Measurements from ENCODE around the gene ZDHHC19. TPM values are rescaled to one million over a fixed set of nuclear protein-coding genes. Genes with fewer than 3 reads are reported as not detected.

The ZDHHC19 gene
- total and polyA plus RNA-seq, 3 experiments from 2014 or later, result not detected

GRCh38 chr3:196232154-196232881 is 21.1 kb upstream of the ZDHHC19 start:
- peaks cover 0 to 13% (median 0%) of the 10 kb centered on the region in 3 donors for H3K36me3 Mint-ChIP-seq
- ChIA-PET CTCF (no interaction called here), POLR2A (interaction anchor here (0.6 kb wide), 1 partner anchor 81 kb away, joined by 4 read pairs; no protein-coding TSS in a partner anchor)
- H3K4me3 Mint-ChIP-seq, result no peak overlapping the region
- H3K27ac Mint-ChIP-seq, result peak overlapping the region in 1 of 8 donors; percentile 67
- no peak overlapping the region for H3K4me3 ChIP-seq (ENCODE audit: low read length)
- no peaks in the 10 kb centered on the region for H3K9me3 ChIP-seq (ENCODE audit: low read length)
- no peak overlapping the region for H3K27ac ChIP-seq (ENCODE audit: low read depth, low read length)
- DNase-seq, result no peak
- H3K27me3 Mint-ChIP-seq, result no peaks in the 10 kb centered on the region
- no peaks in the 10 kb centered on the region for H3K9me3 Mint-ChIP-seq
- H3K4me1 ChIP-seq (ENCODE audit: insufficient read depth, low read length), result no peaks in the 10 kb centered on the region
- peaks cover 3 to 10% (median 4%) of the 10 kb centered on the region in 3 donors for H3K4me1 Mint-ChIP-seq
- H3K27me3 ChIP-seq (ENCODE audit: insufficient read depth, low read length, poor library complexity, severe bottlenecking), result no peaks in the 10 kb centered on the region
- H3K36me3 ChIP-seq (ENCODE audit: insufficient read depth, low read length), result peaks cover 6% of the 10 kb centered on the region

DNA sequence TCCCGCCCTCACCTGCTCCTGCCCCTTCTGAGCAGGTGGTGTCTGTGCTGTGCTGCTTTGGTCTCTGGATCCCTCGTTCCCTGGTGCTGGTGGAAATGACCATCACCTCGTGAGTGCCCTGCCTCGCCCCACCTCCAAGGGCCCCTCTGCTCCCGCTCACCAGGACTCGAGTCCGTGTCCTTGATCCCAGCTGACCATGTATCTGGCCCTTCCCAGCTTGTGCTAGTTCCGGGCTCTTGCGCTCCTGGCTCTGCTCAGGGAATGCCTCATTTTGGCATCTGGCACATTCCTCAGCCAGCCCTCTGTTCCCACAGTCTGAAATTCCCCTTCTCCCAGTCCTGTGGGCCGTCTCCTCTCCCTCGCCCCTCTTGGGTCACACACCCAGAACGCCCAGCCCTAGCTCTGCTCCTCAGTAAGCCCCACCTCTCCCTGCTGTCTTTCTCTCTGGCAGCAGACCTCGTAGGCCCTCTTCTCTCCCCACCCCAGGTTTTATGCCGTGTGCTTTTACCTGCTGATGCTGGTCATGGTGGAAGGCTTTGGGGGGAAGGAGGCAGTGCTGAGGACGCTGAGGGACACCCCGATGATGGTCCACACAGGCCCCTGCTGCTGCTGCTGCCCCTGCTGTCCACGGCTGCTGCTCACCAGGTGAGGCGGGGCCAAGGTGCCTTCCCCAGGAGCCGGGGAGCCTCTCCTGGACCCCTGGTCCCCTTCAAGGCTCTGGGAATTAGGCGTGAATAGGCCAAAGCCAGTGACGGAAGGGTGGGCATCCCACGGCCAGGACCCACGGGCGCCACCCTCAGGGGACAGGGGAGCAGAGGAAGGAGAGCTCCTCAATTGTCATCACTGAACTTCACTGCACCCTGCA is 16.7 kb upstream of the ZDHHC19 start:
- no peak overlapping the region for H3K27ac Mint-ChIP-seq
- Histone ChIP-seq H3K27me3 (ENCODE audit: insufficient read depth, low read length, poor library complexity, severe bottlenecking) (no peaks in the 10 kb centered on the region), H3K9me3 (ENCODE audit: low read length) (no peaks in the 10 kb centered on the region), H3K4me3 (ENCODE audit: low read length) (no peak overlapping the region), H3K36me3 (ENCODE audit: insufficient read depth, low read length) (no peaks in the 10 kb centered on the region), H3K4me1 (ENCODE audit: insufficient read depth, low read length) (no peaks in the 10 kb centered on the region), H3K27ac (ENCODE audit: low read depth, low read length) (no peak overlapping the region)
- H3K9me3 Mint-ChIP-seq, result no peaks in the 10 kb centered on the region
- ChIA-PET CTCF (interaction anchor here (1.2 kb wide), 1 partner anchor 155 kb away, joined by 6 read pairs; no protein-coding TSS in a partner anchor), POLR2A (interaction anchor here (0.5 kb wide), 1 partner anchor 40 kb away, joined by 3 read pairs; no protein-coding TSS in a partner anchor)
- DNase-seq, result no peak
- H3K36me3 Mint-ChIP-seq, result no peaks in the 10 kb centered on the region
- H3K4me1 Mint-ChIP-seq, result no peaks in the 10 kb centered on the region
- no peak overlapping the region for H3K4me3 Mint-ChIP-seq
- peaks cover 5 to 10% of the 10 kb centered on the region in 2 donors for H3K27me3 Mint-ChIP-seq

- no peaks in the 10 kb centered on the region for H3K27me3 ChIP-seq (ENCODE audit: insufficient read depth, low read length, poor library complexity, severe bottlenecking)
- Mint-ChIP-seq H3K27me3 (peaks cover 7 to 11% of the 10 kb centered on the region in 2 donors), H3K4me3 (no peak overlapping the region), H3K36me3 (no peaks in the 10 kb centered on the region), H3K4me1 (no peaks in the 10 kb centered on the region), H3K9me3 (no peaks in the 10 kb centered on the region), H3K27ac (no peak overlapping the region)
- DNase-seq, result no peak
- ChIA-PET CTCF (interaction anchor here (1.2 kb wide), 1 partner anchor 154 kb away, joined by 6 read pairs; no protein-coding TSS in a partner anchor), POLR2A (interaction anchor here (0.6 kb wide), 1 partner anchor 45 kb away, joined by 12 read pairs; no protein-coding TSS in a partner anchor)
- H3K4me1 ChIP-seq (ENCODE audit: insufficient read depth, low read length), result no peaks in the 10 kb centered on the region
- H3K4me3 ChIP-seq (ENCODE audit: low read length), result no peak overlapping the region
- no peak overlapping the region for H3K27ac ChIP-seq (ENCODE audit: low read depth, low read length)
- H3K9me3 ChIP-seq (ENCODE audit: low read length), result no peaks in the 10 kb centered on the region
- H3K36me3 ChIP-seq (ENCODE audit: insufficient read depth, low read length), result no peaks in the 10 kb centered on the region
These were observed 15.9 kb upstream of the ZDHHC19 start for GRCh38 chr3:196227121-196227561.

- Histone ChIP-seq H3K36me3 (ENCODE audit: insufficient read depth, low read length) (no peaks in the 10 kb centered on the region), H3K27me3 (ENCODE audit: insufficient read depth, low read length, poor library complexity, severe bottlenecking) (no peaks in the 10 kb centered on the region), H3K4me3 (ENCODE audit: low read length) (no peak overlapping the region), H3K9me3 (ENCODE audit: low read length) (no peaks in the 10 kb centered on the region), H3K4me1 (ENCODE audit: insufficient read depth, low read length) (no peaks in the 10 kb centered on the region), H3K27ac (ENCODE audit: low read depth, low read length) (no peak overlapping the region)
- DNase-seq, result no peak
- Mint-ChIP-seq H3K4me1 (no peaks in the 10 kb centered on the region), H3K36me3 (no peaks in the 10 kb centered on the region), H3K27me3 (peaks cover 7 to 11% of the 10 kb centered on the region in 2 donors), H3K9me3 (no peaks in the 10 kb centered on the region), H3K27ac (no peak overlapping the region), H3K4me3 (no peak overlapping the region)
- ChIA-PET CTCF (no interaction called here), POLR2A (no interaction called here)
These were observed 14.7 kb upstream of the ZDHHC19 start for GRCh38 chr3:196225763-196226364.

- ChIA-PET CTCF (no interaction called here), POLR2A (no interaction called here)
- peaks cover 0 to 2% (median 0%) of the 10 kb centered on the region in 3 donors for H3K4me1 Mint-ChIP-seq
- H3K4me3 Mint-ChIP-seq, result no peak overlapping the region
- no peaks in the 10 kb centered on the region for H3K27me3 ChIP-seq (ENCODE audit: insufficient read depth, low read length, poor library complexity, severe bottlenecking)
- no peak overlapping the region for H3K27ac Mint-ChIP-seq
- no peaks in the 10 kb centered on the region for H3K9me3 ChIP-seq (ENCODE audit: low read length)
- H3K4me1 ChIP-seq (ENCODE audit: insufficient read depth, low read length), result no peaks in the 10 kb centered on the region
- peaks cover 7 to 11% of the 10 kb centered on the region in 2 donors for H3K27me3 Mint-ChIP-seq
- H3K4me3 ChIP-seq (ENCODE audit: low read length), result no peak overlapping the region
- no peaks in the 10 kb centered on the region for H3K36me3 ChIP-seq (ENCODE audit: insufficient read depth, low read length)
- H3K9me3 Mint-ChIP-seq, result no peaks in the 10 kb centered on the region
- H3K27ac ChIP-seq (ENCODE audit: low read depth, low read length), result no peak overlapping the region
- no peak for DNase-seq
- no peaks in the 10 kb centered on the region for H3K36me3 Mint-ChIP-seq
These were observed 13.9 kb upstream of the ZDHHC19 start for GRCh38 chr3:196225086-196225485.

DNA sequence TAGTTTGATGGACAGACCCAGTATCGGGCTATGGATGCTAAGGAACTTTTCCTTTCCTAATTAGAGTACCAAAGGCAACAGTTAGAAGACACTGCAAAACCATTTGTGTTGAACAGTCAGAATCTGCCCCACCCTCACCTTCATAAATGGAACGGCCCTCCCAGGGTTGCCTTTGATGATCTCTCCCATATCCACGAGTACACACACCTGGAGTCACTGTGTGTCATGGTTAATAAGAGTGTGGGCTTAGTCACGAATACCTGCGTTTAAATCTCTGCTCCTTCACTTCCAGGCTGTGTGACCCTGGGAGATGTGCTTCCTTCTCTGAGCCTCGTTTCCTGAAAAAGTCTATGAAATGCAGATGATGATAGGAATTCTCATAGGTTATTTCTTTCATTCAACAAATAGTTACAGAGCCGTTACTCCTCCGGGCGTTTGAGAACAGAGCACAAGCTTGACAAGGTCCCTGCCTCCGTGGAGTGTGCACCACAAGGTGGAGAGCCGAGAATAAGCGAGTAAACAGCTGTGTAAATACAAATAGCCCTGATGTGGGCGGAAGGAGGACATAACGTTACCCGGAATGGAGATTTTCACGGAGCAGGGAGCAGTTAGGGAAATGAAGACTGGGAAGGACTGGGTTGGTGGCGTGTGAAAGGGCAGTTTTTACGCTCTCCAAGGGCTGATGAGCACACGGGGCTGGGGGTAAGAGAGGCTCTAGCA is 11.8 kb upstream of the ZDHHC19 start:
- POLR2A ChIA-PET, result no interaction called here
- H3K27me3 ChIP-seq (ENCODE audit: insufficient read depth, low read length, poor library complexity, severe bottlenecking), result no peaks in the 10 kb centered on the region
- H3K36me3 Mint-ChIP-seq, result no peaks in the 10 kb centered on the region
- H3K4me3 Mint-ChIP-seq, result no peak overlapping the region
- H3K4me1 Mint-ChIP-seq, result peaks cover 9 to 13% (median 12%) of the 10 kb centered on the region in 3 donors
- H3K4me1 ChIP-seq (ENCODE audit: insufficient read depth, low read length), result peaks cover 16% of the 10 kb centered on the region
- H3K27ac Mint-ChIP-seq, result peak overlapping the region in 1 of 8 donors; percentile 44
- H3K36me3 ChIP-seq (ENCODE audit: insufficient read depth, low read length), result no peaks in the 10 kb centered on the region
- H3K27me3 Mint-ChIP-seq, result peaks cover 7 to 11% of the 10 kb centered on the region in 2 donors
- H3K9me3 ChIP-seq (ENCODE audit: low read length), result no peaks in the 10 kb centered on the region
- no peaks in the 10 kb centered on the region for H3K9me3 Mint-ChIP-seq
- DNase-seq, result no peak
- H3K4me3 ChIP-seq (ENCODE audit: low read length), result no peak overlapping the region
- no peak overlapping the region for H3K27ac ChIP-seq (ENCODE audit: low read depth, low read length)
- CTCF ChIA-PET, result no interaction called here

- Mint-ChIP-seq H3K27me3 (peaks cover 5 to 11% of the 10 kb centered on the region in 2 donors), H3K36me3 (no peaks in the 10 kb centered on the region), H3K4me3 (no peak overlapping the region), H3K9me3 (no peaks in the 10 kb centered on the region), H3K27ac (no peak overlapping the region), H3K4me1 (peaks cover 9 to 13% (median 12%) of the 10 kb centered on the region in 3 donors)
- Histone ChIP-seq H3K36me3 (ENCODE audit: insufficient read depth, low read length) (no peaks in the 10 kb centered on the region), H3K4me1 (ENCODE audit: insufficient read depth, low read length) (peaks cover 16% of the 10 kb centered on the region), H3K4me3 (ENCODE audit: low read length) (no peak overlapping the region), H3K27ac (ENCODE audit: low read depth, low read length) (no peak overlapping the region), H3K27me3 (ENCODE audit: insufficient read depth, low read length, poor library complexity, severe bottlenecking) (no peaks in the 10 kb centered on the region), H3K9me3 (ENCODE audit: low read length) (no peaks in the 10 kb centered on the region)
- CTCF ChIA-PET, result interaction anchor here (1.2 kb wide), 1 partner anchor 31 kb away, joined by 3 read pairs; no protein-coding TSS in a partner anchor
- no peak for DNase-seq
- POLR2A ChIA-PET, result no interaction called here
These were observed 9.8 kb upstream of the ZDHHC19 start for GRCh38 chr3:196220991-196221390.

All from CD8-positive, alpha-beta memory T cell (primary cell).